ENCODE data around the gene PLEKHJ1. TPM values are rescaled to one million over a fixed set of nuclear protein-coding genes. Genes with fewer than 3 reads are reported as not detected.

Gene PLEKHJ1
- total and polyA plus RNA-seq, 2 of the 13 experiments (the other 11 are each of a cell fraction or from before 2014, with no cell fraction given) = 70.5 to 130 TPM

DNA sequence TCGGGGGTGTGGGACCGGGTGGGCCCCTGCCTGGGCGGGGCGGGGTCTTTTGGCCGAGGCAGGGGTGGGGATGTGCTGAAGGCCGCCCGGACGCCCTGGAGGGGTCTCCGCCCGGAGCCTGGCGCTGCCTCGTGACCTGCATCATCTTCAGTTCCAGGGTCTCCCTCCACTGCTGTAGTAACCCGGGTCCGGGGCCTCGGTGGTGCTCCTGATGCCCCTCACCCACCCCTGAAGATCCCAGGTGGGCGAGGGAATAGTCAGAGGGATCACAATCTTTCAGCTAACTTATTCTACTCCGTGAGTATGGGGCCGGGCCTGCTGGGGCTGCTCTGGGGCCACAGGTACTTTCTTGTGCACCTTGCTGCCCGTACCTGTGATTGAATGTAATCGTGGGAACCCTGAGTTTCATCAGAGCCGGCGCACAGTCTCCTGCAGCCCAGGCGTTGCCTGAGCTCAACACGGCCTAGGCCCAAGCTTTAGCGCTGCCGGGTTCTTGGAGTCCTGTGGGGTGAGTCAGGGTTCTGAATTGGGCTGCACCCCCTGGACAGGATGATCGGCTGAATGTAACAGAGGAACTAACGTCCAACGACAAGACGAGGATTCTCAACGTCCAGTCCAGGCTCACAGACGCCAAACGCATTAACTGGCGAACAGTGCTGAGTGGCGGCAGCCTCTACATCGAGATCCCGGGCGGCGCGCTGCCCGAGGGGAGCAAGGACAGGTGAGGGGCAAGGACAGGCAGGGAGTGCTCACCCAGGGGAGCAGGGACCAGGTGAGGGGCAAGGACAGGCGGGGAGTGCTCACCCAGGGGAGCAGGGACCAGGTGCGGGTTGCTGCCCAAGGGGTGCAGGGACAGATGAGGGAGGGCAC lies 35.3 kb upstream of the PLEKHJ1 start (continued):
- TF ChIP-seq, protein P1, sequence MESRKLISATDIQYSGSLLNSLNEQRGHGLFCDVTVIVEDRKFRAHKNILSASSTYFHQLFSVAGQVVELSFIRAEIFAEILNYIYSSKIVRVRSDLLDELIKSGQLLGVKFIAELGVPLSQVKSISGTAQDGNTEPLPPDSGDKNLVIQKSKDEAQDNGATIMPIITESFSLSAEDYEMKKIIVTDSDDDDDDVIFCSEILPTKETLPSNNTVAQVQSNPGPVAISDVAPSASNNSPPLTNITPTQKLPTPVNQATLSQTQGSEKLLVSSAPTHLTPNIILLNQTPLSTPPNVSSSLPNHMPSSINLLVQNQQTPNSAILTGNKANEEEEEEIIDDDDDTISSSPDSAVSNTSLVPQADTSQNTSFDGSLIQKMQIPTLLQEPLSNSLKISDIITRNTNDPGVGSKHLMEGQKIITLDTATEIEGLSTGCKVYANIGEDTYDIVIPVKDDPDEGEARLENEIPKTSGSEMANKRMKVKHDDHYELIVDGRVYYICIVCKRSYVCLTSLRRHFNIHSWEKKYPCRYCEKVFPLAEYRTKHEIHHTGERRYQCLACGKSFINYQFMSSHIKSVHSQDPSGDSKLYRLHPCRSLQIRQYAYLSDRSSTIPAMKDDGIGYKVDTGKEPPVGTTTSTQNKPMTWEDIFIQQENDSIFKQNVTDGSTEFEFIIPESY (CRISPR knock-in tag; IDR thresholded peaks at IDR 0.05) = peak; percentile 81; the same call in 1 of the 2 replicates
- TF ChIP-seq FOSL1 (CRISPR knock-in tag; IDR thresholded peaks at IDR 0.05; ENCODE audit: borderline replicate concordance) (no peak), ZBTB38 (CRISPR knock-in tag; IDR thresholded peaks at IDR 0.05) (peak; percentile 82), ZMYM4 (CRISPR knock-in tag; IDR thresholded peaks at IDR 0.05) (no peak), ARHGAP35 (CRISPR knock-in tag; IDR thresholded peaks at IDR 0.05; ENCODE audit: borderline replicate concordance) (no peak), AKAP8 (CRISPR knock-in tag; IDR thresholded peaks at IDR 0.05) (peak; percentile 45; the same call in 1 of the 2 replicates), RBFOX2 (IDR thresholded peaks at IDR 0.05; ENCODE audit: low read depth, low read length) (peak; percentile 51; the same call in 1 of the 2 replicates), ZNF263 (CRISPR knock-in tag; IDR thresholded peaks at IDR 0.05) (peak; percentile 78), NONO (IDR thresholded peaks at IDR 0.05) (no peak), NONO (CRISPR knock-in tag; conservative IDR thresholded peaks at IDR 0.05) (no peak), ELF1 (CRISPR knock-in tag; IDR thresholded peaks at IDR 0.05) (no peak), ZBTB43 (CRISPR knock-in tag; conservative IDR thresholded peaks at IDR 0.05) (no peak), KLF9 (CRISPR knock-in tag; IDR thresholded peaks at IDR 0.05; ENCODE audit: low read depth) (no peak), RBM22 (optimal IDR thresholded peaks at IDR 0.05; ENCODE audit: low read length) (no peak), SMYD3 (CRISPR knock-in tag; IDR thresholded peaks at IDR 0.05) (no peak), ZSCAN31 (CRISPR knock-in tag; IDR thresholded peaks at IDR 0.05; ENCODE audit: low read depth) (no peak), ZC3H13 (CRISPR knock-in tag; IDR thresholded peaks at IDR 0.05) (0 out of 2 replicates have a peak, but pooled peaks have one; percentile 51), ZNF264 (CRISPR knock-in tag; IDR thresholded peaks at IDR 0.05) (no peak)
- TF ChIP-seq, protein P2, sequence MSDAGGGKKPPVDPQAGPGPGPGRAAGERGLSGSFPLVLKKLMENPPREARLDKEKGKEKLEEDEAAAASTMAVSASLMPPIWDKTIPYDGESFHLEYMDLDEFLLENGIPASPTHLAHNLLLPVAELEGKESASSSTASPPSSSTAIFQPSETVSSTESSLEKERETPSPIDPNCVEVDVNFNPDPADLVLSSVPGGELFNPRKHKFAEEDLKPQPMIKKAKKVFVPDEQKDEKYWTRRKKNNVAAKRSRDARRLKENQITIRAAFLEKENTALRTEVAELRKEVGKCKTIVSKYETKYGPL (CRISPR knock-in tag; IDR thresholded peaks at IDR 0.05) = no peak
- TF ChIP-seq, protein P3, sequence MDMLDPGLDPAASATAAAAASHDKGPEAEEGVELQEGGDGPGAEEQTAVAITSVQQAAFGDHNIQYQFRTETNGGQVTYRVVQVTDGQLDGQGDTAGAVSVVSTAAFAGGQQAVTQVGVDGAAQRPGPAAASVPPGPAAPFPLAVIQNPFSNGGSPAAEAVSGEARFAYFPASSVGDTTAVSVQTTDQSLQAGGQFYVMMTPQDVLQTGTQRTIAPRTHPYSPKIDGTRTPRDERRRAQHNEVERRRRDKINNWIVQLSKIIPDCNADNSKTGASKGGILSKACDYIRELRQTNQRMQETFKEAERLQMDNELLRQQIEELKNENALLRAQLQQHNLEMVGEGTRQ (IDR thresholded peaks at IDR 0.05; ENCODE audit: low read depth, low read length) = no peak
- TF ChIP-seq, protein P3 (CRISPR knock-in tag; IDR thresholded peaks at IDR 0.05; ENCODE audit: borderline replicate concordance) = no peak
- TF ChIP-seq, protein P4, sequence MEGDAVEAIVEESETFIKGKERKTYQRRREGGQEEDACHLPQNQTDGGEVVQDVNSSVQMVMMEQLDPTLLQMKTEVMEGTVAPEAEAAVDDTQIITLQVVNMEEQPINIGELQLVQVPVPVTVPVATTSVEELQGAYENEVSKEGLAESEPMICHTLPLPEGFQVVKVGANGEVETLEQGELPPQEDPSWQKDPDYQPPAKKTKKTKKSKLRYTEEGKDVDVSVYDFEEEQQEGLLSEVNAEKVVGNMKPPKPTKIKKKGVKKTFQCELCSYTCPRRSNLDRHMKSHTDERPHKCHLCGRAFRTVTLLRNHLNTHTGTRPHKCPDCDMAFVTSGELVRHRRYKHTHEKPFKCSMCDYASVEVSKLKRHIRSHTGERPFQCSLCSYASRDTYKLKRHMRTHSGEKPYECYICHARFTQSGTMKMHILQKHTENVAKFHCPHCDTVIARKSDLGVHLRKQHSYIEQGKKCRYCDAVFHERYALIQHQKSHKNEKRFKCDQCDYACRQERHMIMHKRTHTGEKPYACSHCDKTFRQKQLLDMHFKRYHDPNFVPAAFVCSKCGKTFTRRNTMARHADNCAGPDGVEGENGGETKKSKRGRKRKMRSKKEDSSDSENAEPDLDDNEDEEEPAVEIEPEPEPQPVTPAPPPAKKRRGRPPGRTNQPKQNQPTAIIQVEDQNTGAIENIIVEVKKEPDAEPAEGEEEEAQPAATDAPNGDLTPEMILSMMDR (CRISPR knock-in tag; IDR thresholded peaks at IDR 0.05) = no peak
